IPS-NIHi7 (cell line): ENCODE data around the gene UBE2Q2.
"Not testable (repeated sequence)": the region's sequence is repeated elsewhere in the genome, so short reads cannot be mapped to it uniquely, and the experiment has no call there.

ENCODE experiments used
- DNase-seq: peaks from one replicate; pipeline ENCODE4 v3.0.0; 2012; ENCODE audit warnings: mixed read lengths; ENCODE audit errors: extremely low spot score

UBE2Q2 gene

DNA sequence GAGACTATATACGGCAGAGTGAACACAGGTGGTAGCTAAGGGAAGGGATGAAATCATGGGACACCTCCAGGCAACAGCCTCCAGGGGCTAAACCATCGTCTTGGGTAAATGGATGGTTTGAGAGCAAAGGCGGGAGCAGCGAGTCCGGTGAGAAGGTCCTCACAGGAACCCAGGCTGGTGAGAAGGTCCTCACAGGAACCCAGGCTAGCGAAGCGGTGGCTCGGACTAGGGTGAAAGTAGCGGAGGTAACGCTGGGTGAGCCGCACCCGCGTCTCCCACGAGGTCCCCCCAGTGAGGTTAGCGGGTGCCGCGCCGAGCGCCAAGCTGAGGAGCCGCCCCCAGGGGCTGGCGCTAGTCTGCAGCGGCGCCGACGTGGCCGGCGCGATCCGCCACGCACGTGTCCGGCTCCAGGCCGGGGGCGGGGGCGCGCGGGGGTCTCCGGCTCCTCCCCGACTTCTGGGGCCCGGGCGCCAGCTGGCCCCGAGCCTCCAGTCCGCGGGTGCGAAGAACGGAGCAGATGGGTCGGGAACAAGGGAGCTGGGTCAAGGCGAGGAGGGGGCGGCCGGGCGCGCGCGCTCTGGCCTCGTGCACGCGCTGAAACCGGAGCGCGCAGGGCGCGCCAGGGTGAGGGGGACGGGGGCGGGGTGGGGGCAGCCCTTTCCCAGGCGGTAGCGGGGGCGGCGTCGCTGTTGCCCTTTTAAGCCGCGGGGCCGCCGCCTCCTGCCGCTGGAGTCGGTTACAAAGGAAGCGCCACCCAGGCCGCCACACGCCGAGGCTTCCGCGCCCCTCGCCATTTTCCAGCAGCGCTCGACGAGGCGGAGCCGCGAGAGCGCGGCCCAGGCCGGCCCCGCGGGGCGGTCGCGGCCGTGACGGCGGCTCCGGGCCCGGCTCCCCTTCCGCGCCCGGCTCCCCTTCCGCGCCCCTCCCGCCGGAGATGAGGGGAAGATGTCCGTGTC is at the start of gene UBE2Q2:
UBE2Q2 (plus strand) TSS at position 726 of the 956 bp plus-strand sequence; CDS start at position 946, 220 bp downstream.
- DNase-seq: peak; percentile 89

DNA sequence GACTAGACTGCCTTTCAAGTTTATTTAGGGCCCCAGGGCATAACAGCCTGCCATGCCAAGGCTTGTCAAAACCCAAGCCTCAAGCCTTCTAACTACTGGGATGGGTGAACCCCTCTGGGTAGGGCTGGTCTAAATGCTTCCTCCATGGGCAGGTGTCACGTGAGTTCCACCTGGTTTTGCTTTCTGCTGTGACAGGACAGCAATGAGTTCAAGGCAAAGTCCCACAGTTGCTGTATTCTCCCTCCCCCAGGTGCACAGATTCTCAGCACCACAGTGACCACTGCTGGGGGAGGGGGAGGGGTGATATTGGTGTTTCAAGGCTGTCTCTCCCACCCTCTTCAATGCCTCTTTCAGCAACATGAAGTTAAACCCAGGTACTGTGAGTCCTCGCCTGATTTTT is 46.9 kb upstream of the UBE2Q2 start:
- DNase-seq: no peak

DNA sequence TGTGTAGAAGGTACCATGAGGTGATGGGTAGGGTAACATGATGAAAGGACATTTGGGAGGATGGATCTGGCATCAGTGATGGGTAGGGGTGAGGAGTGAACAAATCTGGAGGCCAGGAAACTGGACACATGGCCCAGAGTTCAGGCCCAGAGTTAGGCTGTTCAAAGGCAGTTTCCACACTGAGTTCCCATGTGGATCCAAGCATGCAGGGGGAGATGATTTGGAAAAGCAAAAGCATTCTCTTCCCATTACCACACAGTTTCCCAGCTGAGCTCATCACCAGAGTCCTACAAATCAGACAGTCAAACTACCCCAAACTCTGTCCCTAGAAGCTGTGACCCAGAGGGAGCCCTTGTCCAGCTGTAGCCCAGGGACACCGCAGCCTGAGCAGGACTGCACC is 46.1 kb upstream of the UBE2Q2 start:
- DNase-seq: not testable (repeated sequence)

DNA sequence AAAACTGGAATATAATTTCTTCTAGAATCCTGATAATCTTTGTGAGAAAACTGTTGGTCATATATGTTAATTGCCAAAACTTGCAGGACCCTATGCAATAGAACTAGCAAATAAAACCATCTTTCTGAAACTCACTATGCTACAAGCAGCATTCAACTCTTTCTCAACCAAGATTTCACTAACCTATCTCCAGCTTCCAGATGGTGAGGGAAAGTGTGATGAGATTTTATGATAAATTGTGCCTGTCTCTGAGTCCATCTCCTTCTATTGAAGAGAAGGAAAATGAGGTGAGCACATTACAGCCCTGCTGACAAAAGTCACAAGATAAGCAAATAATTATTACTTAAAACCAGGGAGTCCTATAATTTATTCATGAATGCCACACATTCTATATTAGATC is 44.1 kb upstream of the UBE2Q2 start:
- DNase-seq: no peak

DNA sequence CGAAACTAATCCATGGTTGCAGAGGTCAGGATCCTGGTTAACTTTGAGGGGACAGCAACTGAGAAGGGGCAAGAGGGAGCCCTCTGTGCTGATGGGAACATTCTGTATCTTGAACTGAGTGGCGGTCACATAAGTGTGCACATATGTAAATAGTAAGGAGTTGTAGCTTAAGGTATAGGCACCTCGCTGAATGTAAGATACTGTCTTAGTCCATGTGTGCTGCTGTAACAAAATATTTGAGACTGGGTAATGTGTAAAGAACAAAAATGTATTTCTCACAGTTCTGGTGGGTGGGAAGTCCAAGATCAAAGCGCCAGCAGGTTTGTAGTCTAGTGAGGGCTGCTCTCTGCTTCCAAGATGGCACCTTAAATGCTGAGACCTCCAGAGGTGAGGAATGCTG is 42.8 kb upstream of the UBE2Q2 start:
- DNase-seq: not testable (repeated sequence)

DNA sequence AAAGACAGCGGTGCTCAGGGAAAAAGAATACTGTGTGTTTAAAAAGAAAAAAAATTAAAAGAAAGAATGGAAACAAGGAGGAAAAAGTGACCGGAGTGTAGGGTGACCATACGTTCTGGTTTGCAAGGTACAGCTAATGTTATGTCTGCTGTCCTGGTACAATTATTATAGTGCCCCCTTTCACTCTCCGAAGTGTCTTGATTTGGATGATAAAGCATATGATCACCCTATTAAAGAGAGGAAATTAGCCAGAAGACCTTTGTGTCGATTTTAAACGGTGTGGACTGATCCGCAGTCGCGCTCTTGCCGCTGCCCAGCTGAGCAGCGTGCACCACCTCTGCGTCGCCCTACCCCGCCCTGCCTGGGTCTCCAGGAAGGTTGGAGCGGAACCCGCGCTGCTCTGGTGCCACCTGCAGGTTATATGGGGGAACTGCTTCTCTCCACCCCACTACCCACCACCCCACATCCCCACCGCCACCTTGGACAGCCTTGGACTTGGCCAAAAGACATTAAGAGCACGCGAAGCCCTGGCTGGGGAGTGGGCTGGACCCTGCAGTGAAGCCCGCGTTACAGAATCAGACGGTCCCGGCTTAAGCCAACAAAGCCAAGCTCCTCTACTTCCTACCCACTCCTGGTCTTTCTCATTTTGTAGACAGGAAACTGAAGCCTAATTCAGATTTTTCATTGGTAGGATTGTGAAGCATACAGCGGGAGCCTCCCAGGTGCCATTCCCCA is 41.2 kb upstream of the UBE2Q2 start:
- peak; percentile 95 for DNase-seq

DNA sequence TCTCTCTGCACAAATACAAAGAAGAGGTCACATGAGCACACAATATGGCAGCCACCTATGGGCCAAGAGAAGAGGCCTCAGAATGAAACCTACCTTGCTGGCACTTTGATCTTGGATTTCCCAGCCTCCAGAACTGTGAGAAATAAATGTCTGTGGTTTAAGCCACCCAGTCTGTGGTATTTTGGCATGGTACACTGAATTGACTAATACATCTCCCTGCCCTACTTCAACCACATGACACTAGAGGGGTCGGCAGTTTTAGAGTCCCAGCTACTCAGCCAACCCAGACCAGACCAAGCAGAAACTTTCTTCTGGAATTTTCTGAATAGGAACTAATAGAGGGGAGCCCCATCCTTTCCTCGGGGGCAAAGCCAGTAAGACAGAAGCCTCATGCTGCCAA is 35.8 kb upstream of the UBE2Q2 start:
- DNase-seq: not testable (repeated sequence)

DNA sequence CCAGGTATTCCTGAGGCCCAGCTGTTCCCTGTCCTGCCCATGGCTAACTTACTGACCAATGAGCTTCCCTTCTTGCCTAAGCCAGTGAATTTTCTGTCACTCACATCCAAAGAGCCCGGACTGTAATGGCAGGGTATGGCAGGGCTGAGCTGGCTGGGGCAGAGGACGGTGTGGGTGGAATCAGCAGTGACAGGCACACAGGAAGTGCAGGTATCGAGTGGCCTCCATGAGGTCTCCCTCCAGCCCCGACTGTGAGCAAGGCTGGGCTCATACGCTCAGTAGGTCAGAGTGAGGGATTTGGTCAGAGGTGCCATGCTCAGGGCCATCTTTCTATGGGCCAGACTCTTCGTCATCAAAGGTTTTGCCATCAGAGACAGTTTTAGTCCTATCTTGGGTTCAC is 35.2 kb upstream of the UBE2Q2 start:
- DNase-seq: not testable (repeated sequence)

DNA sequence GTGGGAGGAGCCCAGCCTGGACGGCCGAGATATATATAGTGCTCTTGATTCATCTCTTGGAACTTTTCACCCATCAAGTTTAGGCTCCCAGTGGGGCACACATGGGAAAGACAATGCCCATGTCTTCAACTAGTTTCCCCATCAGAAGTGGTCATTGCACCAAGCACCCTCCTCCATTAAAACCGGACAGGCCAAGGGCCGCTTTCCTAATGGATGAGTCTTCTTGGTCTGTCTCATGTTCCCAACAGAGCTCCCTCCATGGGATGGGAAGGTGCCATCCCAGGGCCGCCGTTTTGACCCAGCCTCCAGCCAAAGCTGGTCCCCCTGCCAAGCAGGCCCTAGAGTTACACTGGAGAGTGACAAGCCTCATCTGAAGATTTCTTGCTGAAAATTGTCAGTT is 34.7 kb upstream of the UBE2Q2 start:
- no peak for DNase-seq

DNA sequence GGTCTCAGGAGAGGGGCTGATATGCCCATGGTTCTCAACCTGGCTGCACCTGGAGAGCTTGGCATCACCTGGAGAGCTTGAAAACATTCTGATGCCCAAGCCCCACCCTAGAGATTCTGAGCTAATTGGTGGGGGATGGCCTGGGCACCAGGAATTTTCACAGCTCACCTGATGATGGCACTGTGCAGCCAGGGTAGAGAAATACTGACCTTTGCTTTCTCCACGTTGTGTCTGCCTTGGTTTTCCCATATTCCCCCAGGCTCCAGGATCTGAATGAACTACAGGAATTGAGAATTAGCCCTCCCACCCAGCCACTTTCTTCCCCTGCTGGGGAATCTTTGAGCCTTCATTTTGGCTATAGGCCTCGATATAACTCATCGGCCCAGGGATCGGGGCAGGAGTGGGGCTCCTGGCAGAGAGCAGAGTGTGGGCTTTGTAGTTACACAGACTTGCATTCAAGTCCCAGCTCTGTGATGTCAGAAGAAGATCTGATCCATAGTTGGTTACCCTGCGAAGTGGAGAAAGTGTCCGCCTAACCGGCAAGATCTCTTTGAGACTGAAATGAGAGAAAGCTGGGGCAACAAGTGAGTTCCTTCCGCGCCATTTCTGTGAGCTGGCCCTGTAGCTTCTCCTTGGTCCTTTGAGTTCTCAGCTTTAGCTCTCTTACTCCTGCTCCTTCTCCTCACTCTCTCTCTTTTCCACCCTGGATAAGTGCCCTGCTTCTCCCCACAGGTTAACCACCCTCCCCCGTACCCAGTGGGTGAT is 33.1 kb upstream of the UBE2Q2 start:
- DNase-seq: peak; percentile 79

DNA sequence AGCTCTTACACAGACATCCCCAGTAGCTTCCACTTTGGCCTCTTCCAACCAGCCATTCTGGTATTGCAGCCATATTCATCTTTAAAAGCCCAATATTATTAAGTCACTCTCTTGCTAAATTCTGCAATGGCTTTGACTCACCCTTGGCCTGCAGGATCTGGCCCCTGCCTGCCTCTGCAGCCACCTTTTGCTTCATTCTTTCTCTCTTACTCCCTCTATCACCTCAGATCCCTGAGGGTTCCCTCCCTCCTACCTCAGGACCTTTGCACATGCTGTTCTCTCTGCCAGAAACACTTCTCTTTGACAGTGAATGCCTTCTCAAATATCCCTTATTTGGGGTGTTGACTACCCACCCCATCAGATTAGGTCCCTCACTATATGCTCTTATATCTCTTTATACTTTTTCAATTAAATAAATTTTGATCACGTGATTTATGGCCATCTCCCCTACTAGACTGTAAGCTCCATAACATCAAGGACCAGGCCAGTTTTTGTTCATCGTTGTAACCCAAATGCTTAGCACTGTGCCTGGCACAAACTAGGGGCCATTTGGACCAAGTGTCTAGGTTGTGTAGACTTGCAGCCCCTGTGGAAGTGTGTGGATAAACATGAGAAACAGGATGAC is 32.3 kb upstream of the UBE2Q2 start:
- no peak for DNase-seq

DNA sequence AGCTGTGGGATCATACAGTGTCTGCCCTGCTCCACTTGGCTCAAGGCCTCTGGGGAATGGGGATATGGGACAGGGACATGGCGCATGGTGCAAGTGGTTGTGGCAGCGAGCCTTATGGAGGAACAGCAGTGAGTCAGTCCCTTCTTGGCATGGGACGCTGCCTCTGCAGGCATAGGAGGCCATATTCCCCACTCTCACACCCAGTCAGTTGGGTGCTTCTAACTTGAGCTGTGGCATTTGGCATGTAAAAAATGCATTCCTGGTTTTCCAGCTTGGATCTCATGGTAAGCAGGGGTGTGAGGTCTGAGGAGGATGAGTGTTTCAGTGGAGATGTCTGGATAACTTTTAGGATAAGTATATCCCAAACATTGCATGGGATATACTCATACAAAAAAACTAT is 31.6 kb upstream of the UBE2Q2 start:
- DNase-seq: no peak

DNA sequence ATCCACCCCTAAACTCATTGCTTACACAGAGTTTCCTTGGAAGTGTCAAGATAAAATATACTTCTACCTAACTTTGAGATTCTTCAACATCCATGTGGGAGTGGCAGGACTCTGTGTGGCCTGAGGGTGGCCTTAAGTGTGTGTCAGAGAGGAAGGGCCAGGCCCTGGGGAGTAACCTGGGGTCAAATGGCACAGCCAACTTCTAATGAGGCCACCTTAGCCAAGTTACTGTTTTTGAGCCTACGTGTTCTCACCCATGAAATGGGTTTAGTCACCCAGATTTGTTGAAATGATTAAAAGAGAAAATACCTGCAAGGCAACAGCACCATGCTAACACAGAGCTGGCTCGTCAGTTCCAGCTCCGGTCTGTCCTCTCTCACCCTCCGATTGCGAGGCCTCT is 28.5 kb upstream of the UBE2Q2 start:
- DNase-seq: no peak

DNA sequence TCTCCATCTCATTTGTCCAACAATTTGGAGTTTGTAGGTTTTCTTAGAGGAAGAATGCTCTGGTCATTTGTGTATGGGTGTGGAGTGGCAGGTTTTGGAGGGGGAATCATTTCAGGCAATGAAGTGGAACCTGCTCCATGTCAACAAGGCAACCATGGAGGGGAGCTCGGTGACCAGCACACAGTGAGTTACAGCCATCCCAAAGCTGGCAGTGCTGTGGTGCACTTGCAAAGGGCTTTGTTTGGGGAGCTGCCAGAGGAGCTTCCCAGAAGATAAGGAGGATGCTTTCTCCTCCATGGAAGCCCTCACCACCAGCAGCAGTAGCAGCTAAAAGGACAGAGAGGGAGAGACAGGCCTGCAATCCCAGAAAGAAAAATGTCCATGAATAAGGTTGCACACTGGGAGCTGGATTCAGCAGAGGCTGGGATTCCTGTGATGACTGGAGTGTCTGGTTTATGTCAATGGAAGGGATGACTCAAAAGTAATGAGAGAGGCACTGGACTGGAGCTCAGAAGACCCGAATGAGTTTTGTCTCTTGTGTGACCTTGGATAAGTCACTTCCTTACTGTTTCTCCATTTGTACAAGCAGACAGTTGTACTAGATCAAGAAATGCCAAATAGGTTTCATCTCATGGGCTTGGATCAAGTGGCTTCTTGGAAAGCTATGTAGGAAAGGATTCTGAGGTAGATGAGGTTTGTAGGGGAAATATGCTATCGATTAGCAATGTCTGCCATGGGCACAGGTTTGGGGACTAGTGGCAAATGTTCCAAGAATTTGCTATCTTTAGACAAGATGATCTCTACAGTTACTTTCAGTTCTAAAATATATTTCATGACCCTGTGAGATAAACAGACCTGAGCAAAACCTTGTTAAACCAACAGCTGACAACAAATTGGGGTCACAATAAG is 27.2 kb upstream of the UBE2Q2 start:
- no peak for DNase-seq

DNA sequence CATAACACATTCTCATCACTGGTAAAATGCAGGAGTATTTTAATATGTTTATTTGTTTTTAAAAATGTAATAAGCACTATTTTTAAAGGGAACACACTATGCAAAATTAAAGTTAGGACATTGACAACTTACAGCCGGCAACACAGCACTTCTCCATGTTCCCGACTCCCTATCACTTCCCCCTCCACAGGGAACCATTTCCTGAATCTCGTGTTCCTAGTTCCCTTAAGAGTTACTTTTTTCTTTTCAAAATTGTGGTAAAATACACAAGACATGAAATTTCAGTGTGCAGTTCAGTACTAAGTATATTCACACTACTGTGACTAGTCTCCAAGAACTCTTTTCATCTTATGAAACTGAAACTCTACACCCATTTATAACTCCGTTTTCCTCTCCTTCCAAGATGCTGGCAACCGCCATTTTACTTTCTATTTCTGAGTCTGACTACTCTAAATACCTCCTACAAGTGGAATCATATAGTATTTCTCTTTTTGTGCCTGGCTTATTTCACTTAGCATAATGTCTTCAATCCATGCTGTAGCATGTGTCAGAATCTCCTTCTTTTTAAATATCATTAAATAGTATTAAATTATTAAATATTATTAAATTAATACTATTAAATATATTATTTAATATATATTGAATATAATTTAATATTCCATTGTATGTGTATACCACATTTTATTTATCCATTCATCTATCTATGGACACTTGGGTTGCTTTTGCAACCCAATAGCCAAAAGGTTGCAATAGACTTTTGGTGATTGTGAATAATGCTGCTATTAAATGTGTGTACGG is 25.9 kb upstream of the UBE2Q2 start:
- no peak for DNase-seq

DNA sequence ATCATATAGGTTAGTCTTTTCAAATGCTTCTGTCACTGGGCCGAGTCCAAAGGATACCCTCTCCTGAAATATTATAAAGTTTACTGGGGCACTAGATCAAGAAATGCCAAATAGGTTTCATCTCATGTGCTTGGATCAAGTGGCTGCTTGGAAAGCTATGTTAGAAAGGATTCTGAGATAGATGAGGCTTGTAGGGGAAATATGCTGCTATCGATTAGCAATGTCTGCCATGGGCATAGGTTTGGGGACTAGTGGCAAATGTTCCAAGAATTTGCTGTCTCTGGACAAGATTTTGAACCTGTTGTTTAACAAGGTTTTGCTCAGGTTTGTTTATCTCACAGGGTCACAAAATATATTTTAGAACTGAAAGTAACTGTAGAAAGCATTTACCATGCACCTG is 23.0 kb upstream of the UBE2Q2 start:
- no peak for DNase-seq

DNA sequence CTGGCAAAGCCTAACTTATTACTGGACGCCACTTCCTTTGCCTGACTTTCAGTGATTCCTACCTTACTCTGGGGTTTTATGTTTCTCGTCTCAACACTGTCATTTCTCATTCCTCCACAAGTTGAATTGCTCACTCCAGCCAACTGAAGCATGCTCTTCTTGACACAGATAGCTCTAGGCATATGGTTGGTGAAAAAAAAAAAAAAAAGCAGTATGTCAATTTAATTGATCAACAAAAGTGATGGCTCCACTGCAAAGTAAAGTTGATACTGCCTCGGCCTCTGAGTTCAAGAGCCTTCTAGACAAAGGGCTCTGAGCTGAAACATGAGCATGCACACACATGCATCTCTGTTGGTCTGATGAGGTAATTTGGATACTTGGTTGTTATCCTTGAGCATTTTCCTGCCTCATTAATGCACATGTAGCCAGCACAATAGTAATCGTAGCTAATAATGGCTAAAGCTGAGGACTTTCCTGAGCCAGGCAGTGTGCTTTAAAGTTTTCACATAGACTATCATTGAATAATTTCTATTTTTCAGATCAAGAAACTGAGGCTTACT is 21.4 kb upstream of the UBE2Q2 start:
- no peak for DNase-seq

DNA sequence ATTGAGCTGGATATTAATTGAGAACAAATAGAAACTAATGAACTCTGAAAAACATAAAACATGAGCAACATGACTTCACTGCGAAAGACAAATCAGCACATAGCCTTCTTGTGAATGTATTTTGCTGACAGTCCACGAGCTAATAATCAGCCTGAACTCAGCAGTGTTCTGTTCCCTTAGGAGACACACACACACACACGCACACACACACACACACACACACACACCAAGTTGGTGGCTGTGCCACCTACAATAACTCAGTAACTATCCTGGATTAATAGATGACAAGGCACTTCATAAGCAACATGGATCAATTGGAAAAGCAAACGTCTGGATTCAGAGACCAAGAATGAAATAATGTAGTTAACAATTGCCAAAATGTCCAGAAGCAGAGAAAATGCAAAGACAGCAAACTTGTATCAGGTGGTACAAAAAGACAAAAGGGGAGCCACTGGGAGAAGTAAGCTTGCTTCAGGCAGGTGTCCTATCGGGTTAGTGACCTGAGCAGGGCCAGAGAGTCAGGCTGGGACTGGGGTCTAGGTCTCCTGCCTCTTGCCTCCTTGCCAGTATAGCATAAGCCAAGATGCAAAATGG is 20.5 kb upstream of the UBE2Q2 start:
- no peak for DNase-seq
